ENCODE data around the gene RFT1. TPM values are rescaled to one million over a fixed set of nuclear protein-coding genes. Genes with fewer than 3 reads are reported as not detected.

RFT1 gene
- polyA plus RNA-seq, 1 donor (not counting 4 experiments of a cell fraction or from before 2014, with no cell fraction given) = 34.4 TPM

DNA sequence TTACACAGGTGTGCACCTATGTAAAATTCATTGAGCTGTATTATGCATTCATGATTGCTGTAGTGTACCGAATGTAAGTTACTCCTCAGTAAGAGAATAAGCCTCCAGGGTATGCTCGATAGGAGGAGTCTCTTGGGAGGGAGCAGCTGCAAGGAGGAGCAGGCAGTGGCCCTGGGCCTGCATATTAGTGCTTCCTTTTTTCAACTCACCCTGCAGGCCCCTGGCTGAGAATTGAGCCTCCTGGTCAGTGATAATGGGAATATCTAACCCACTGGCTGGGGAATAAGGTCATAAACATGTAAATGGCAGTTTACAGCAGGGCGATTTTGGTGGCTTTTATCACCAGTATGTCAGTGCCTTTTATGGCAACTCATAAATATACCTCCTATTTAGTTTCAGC, 62.7 kb downstream of the RFT1 start:
- no peak overlapping the region for H3K4me3 ChIP-seq (ENCODE audit: control insufficient read depth in 2 of 3, extremely low read depth in 1 of 3, insufficient read depth in 2 of 3, low read depth in 1 of 3, low read length in 3 of 3)
- no peaks in the 10 kb centered on the region for H4K20me1 ChIP-seq (ENCODE audit: control insufficient read depth, extremely low read depth, insufficient read depth, low read length)
- H3K4me2 ChIP-seq (ENCODE audit: control insufficient read depth, extremely low read depth, insufficient read depth, low read depth, low read length) = no peak overlapping the region
- DNase-seq (ENCODE audit: low read depth, low spot score) (no peak), FAIRE-seq (no peak)
- H2AFZ ChIP-seq (ENCODE audit: control insufficient read depth, low read length) = no peak overlapping the region
- no peaks in the 10 kb centered on the region for H3K36me3 ChIP-seq (ENCODE audit: control insufficient read depth in 2 of 2, extremely low read depth in 1 of 2, insufficient read depth in 2 of 2, low read length in 2 of 2)
- no peaks in the 10 kb centered on the region for H3K79me2 ChIP-seq (ENCODE audit: control insufficient read depth, insufficient read depth, low read length)
- peaks cover 5% of the 10 kb centered on the region for H3K4me1 ChIP-seq (ENCODE audit: control insufficient read depth, extremely low read depth, insufficient read depth, low read length)
- no peak overlapping the region for H3K27ac ChIP-seq (ENCODE audit: control insufficient read depth, insufficient read depth, low read length)
- H3K27me3 ChIP-seq (ENCODE audit: control insufficient read depth, extremely low read depth, insufficient read depth, low read length) = peaks cover 6% of the 10 kb centered on the region
- dilution Hi-C loops (cut with MboI; ENCODE audit: extremely low pct_ligation_motif_present, low sequenced_read_pairs) = no loop called here
- TF ChIP-seq, protein P1, sequence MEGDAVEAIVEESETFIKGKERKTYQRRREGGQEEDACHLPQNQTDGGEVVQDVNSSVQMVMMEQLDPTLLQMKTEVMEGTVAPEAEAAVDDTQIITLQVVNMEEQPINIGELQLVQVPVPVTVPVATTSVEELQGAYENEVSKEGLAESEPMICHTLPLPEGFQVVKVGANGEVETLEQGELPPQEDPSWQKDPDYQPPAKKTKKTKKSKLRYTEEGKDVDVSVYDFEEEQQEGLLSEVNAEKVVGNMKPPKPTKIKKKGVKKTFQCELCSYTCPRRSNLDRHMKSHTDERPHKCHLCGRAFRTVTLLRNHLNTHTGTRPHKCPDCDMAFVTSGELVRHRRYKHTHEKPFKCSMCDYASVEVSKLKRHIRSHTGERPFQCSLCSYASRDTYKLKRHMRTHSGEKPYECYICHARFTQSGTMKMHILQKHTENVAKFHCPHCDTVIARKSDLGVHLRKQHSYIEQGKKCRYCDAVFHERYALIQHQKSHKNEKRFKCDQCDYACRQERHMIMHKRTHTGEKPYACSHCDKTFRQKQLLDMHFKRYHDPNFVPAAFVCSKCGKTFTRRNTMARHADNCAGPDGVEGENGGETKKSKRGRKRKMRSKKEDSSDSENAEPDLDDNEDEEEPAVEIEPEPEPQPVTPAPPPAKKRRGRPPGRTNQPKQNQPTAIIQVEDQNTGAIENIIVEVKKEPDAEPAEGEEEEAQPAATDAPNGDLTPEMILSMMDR (optimal IDR thresholded peaks at IDR 0.05 in 1 of 3, IDR thresholded peaks at IDR 0.05 in 1 of 3, conservative IDR thresholded peaks at IDR 0.05 in 1 of 3; ENCODE audit: extremely low read depth in 1 of 3, insufficient read depth in 2 of 3, low read length in 3 of 3) = no peak
- no peak for TF ChIP-seq EZH2 (IDR thresholded peaks at IDR 0.05; ENCODE audit: low read length)
- H3K9ac ChIP-seq (ENCODE audit: control insufficient read depth, extremely low read depth, insufficient read depth, low read length) = no peak overlapping the region
- H3K9me3 ChIP-seq (ENCODE audit: control insufficient read depth, low read depth, low read length) = no peaks in the 10 kb centered on the region
- H3K9me1 ChIP-seq (ENCODE audit: control insufficient read depth, extremely low read depth, insufficient read depth, low read length) = no peaks in the 10 kb centered on the region

DNA sequence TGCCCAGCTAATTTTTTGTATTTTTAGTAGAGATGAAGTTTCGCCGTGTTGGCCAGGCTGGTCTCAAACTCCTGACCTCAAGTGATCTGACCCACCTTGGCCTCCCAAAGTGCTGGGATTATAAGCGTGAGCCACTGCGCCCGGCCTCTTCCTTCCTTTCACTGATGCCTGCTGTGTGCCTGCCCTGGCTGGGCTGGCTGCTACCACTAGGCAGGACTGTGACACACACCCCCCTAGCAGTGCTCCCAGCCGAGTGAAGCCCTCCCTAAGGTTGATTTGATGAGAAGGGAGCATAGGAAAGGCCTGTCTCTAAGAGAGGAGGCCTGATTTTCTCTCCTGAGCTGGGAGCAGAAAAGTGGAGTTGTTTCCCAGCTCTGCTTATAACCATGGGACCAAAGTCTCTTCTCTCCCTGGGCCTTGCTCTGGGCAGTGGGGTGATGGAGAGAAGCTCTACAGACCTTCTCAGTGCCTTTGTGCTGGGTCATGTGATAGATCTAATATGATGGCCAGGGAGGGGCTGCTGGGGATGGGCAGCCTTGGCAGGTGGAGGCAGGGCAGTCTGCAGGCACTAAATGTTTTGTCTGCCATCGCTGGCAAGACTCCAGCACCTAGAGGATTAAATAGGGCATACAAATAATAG, 64.3 kb downstream of the RFT1 start:
- dilution Hi-C loops (cut with MboI; ENCODE audit: extremely low pct_ligation_motif_present, low sequenced_read_pairs) = no loop called here
- no peak for TF ChIP-seq EZH2 (IDR thresholded peaks at IDR 0.05; ENCODE audit: low read length)
- TF ChIP-seq, protein P1 (optimal IDR thresholded peaks at IDR 0.05 in 1 of 3, IDR thresholded peaks at IDR 0.05 in 1 of 3, conservative IDR thresholded peaks at IDR 0.05 in 1 of 3; ENCODE audit: extremely low read depth in 1 of 3, insufficient read depth in 2 of 3, low read length in 3 of 3) = no peak
- no peaks in the 10 kb centered on the region for H3K9me1 ChIP-seq (ENCODE audit: control insufficient read depth, extremely low read depth, insufficient read depth, low read length)
- H3K27me3 ChIP-seq (ENCODE audit: control insufficient read depth, extremely low read depth, insufficient read depth, low read length) = peaks cover 6% of the 10 kb centered on the region
- no peak for FAIRE-seq
- no peak overlapping the region for H3K27ac ChIP-seq (ENCODE audit: control insufficient read depth, insufficient read depth, low read length)
- H3K9me3 ChIP-seq (ENCODE audit: control insufficient read depth, low read depth, low read length) = no peaks in the 10 kb centered on the region
- no peak overlapping the region for H2AFZ ChIP-seq (ENCODE audit: control insufficient read depth, low read length)
- H3K9ac ChIP-seq (ENCODE audit: control insufficient read depth, extremely low read depth, insufficient read depth, low read length) = no peak overlapping the region
- H4K20me1 ChIP-seq (ENCODE audit: control insufficient read depth, extremely low read depth, insufficient read depth, low read length) = no peaks in the 10 kb centered on the region
- H3K4me1 ChIP-seq (ENCODE audit: control insufficient read depth, extremely low read depth, insufficient read depth, low read length) = no peaks in the 10 kb centered on the region
- H3K4me3 ChIP-seq (ENCODE audit: control insufficient read depth in 2 of 3, extremely low read depth in 1 of 3, insufficient read depth in 2 of 3, low read depth in 1 of 3, low read length in 3 of 3) = no peak overlapping the region
- no peaks in the 10 kb centered on the region for H3K79me2 ChIP-seq (ENCODE audit: control insufficient read depth, insufficient read depth, low read length)
- no peak overlapping the region for H3K4me2 ChIP-seq (ENCODE audit: control insufficient read depth, extremely low read depth, insufficient read depth, low read depth, low read length)
- H3K36me3 ChIP-seq (ENCODE audit: control insufficient read depth in 2 of 2, extremely low read depth in 1 of 2, insufficient read depth in 2 of 2, low read length in 2 of 2) = no peaks in the 10 kb centered on the region
- no peak for DNase-seq (ENCODE audit: low read depth, low spot score)

Data from keratinocyte (primary cell).